Peyer's patch (tissue), 4 donors: ENCODE results near the gene VCL.
"Not testable (repeated sequence)": the region's sequence is repeated elsewhere in the genome, so short reads cannot be mapped to it uniquely, and the experiment has no call there.

Experiments
- CTCF ChIP-seq, 6 experiments: fragments of 450-650 bp in 4 of 6; fragments of 200-600 bp in 2 of 6; sonication (generic) in 1 of 6; IDR thresholded peaks; one replicate each; pipeline ENCODE4 v1.5.1; 2017 to 2019; ENCODE audit warnings: antibody characterized with exemption in 6 of 6, mild to moderate bottlenecking in 3 of 6, moderate library complexity in 1 of 6
- POLR2A ChIP-seq, 2 donors: fragments of 450-650 bp; IDR thresholded peaks; one replicate each; pipeline ENCODE4 v1.5.1; 2017; ENCODE audit warnings: antibody characterized with exemption in 2 of 2, mild to moderate bottlenecking in 2 of 2, moderate library complexity in 2 of 2

GRCh38 chr10:74000244-74000643 is 2.3 kb downstream of the VCL start:
- TF ChIP-seq CTCF, POLR2A (IDR thresholded peaks at IDR 0.05): not testable (repeated sequence)
